ENCODE data around the gene SMOC2. TPM values are rescaled to one million over a fixed set of nuclear protein-coding genes. Genes with fewer than 3 reads are reported as not detected.

SMOC2 gene
- total and polyA plus RNA-seq, 3 experiments from 2014 or later: not detected

DNA sequence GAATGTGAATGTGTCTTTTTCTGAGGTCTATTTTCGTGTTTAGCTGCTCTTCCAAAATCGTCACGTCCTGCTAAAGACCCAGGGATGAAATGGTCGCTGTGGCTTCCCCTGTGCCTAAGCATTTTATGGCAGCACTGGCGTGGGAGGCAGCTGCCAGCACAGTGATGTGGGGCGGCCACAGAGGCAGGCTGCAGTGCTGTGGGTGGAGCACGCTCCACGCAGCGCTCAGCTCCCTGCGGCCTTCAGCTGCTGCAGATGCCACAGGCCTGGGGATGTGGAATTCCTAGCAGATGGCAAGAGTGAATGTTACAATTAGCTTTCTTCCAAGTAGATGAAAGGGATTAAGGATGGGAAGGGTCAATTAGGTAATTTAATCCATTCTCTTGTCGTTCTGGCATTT lies 242.6 kb downstream of the SMOC2 start:
- Histone ChIP-seq H3K36me3 (ENCODE audit: insufficient read depth, low read length) (no peaks in the 10 kb centered on the region), H3K27ac (ENCODE audit: low read depth, low read length) (no peak overlapping the region), H3K27me3 (ENCODE audit: insufficient read depth, low read length, poor library complexity, severe bottlenecking) (no peaks in the 10 kb centered on the region), H3K4me1 (ENCODE audit: insufficient read depth, low read length) (no peaks in the 10 kb centered on the region), H3K4me3 (ENCODE audit: low read length) (no peak overlapping the region), H3K9me3 (ENCODE audit: low read length) (no peaks in the 10 kb centered on the region)
- Mint-ChIP-seq H3K9me3 (no peaks in the 10 kb centered on the region), H3K36me3 (peaks cover 0 to 1% (median 0%) of the 10 kb centered on the region in 3 donors), H3K27me3 (peaks cover 4 to 9% of the 10 kb centered on the region in 2 donors), H3K4me1 (no peaks in the 10 kb centered on the region), H3K4me3 (no peak overlapping the region), H3K27ac (no peak overlapping the region)
- ChIA-PET CTCF (no interaction called here), POLR2A (no interaction called here)
- DNase-seq: no peak

- CTCF ChIA-PET: no interaction called here
- Mint-ChIP-seq H3K4me1 (no peaks in the 10 kb centered on the region), H3K36me3 (no peaks in the 10 kb centered on the region), H3K27me3 (peaks cover 4 to 6% of the 10 kb centered on the region in 2 donors), H3K4me3 (no peak overlapping the region), H3K27ac (no peak overlapping the region), H3K9me3 (no peaks in the 10 kb centered on the region)
- no peaks in the 10 kb centered on the region for H3K36me3 ChIP-seq (ENCODE audit: insufficient read depth, low read length)
- no peaks in the 10 kb centered on the region for H3K27me3 ChIP-seq (ENCODE audit: insufficient read depth, low read length, poor library complexity, severe bottlenecking)
- no peak for DNase-seq
- no peak overlapping the region for H3K4me3 ChIP-seq (ENCODE audit: low read length)
- no peak overlapping the region for H3K27ac ChIP-seq (ENCODE audit: low read depth, low read length)
- POLR2A ChIA-PET: no interaction called here
- no peaks in the 10 kb centered on the region for H3K4me1 ChIP-seq (ENCODE audit: insufficient read depth, low read length)
- H3K9me3 ChIP-seq (ENCODE audit: low read length): no peaks in the 10 kb centered on the region
Measured at GRCh38 chr6:168684471-168684870, 243.5 kb downstream of the SMOC2 start.

DNA sequence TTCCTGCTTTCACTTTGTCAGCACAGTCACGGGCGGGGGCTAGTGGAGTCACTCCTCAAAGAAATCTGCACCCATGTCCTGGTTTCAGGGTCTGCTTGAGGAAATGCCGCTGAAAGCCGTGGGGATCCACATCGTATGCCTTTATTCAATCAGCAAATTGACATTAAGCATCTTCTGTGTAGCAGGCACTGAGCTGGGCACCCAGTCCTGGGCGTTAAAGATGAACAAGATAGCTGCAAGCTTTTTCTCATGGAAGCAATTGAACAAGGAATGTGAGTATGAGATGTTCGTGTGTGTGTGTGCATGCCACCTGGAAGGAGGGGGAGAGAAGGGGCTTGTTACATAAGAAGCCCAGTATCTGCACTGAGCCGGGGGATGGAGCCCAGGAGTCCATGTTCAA lies 243.9 kb downstream of the SMOC2 start:
- Mint-ChIP-seq H3K4me1 (no peaks in the 10 kb centered on the region), H3K27ac (no peak overlapping the region), H3K9me3 (no peaks in the 10 kb centered on the region), H3K36me3 (no peaks in the 10 kb centered on the region), H3K4me3 (no peak overlapping the region), H3K27me3 (peaks cover 4 to 6% of the 10 kb centered on the region in 2 donors)
- DNase-seq: no peak
- Histone ChIP-seq H3K9me3 (ENCODE audit: low read length) (no peaks in the 10 kb centered on the region), H3K4me1 (ENCODE audit: insufficient read depth, low read length) (no peaks in the 10 kb centered on the region), H3K4me3 (ENCODE audit: low read length) (no peak overlapping the region), H3K27ac (ENCODE audit: low read depth, low read length) (no peak overlapping the region), H3K27me3 (ENCODE audit: insufficient read depth, low read length, poor library complexity, severe bottlenecking) (no peaks in the 10 kb centered on the region), H3K36me3 (ENCODE audit: insufficient read depth, low read length) (no peaks in the 10 kb centered on the region)
- ChIA-PET CTCF (no interaction called here), POLR2A (no interaction called here)

DNA sequence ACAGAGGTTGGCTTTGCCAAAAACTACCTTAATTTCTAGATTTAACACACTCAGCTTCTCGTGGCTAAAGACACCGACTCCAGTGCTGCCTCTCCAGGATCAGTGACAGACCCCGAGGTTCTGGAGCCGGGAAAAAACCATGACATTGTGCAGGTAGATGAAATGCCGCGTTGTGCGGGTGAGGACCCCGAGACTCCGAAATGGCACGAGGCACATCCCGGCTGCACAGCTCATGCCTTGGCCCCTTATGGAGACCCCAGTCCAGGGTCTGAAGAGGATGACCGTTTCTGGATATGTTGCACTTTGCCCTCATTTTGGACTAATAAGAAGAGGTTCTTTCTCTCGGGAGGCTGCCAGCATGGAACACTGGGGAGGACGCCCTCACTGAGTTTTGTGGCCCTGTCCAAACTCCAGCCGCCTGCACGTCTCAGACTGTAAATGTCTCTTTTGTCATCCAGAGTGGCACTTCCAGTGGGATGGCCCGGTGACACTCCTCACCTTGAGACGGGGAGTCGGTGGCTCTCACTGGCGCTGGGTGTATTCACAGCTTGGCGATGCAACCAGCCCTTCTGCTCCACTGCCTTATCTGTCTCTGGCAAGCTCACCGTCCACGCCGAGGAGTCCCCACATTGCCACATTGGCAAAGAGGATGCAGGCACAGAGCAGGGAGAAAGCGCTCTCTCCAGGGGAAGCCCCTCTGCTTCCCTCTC lies 245.2 kb downstream of the SMOC2 start:
- Mint-ChIP-seq H3K4me1 (no peaks in the 10 kb centered on the region), H3K27me3 (peaks cover 3 to 9% of the 10 kb centered on the region in 2 donors), H3K4me3 (no peak overlapping the region), H3K27ac (no peak overlapping the region), H3K9me3 (no peaks in the 10 kb centered on the region), H3K36me3 (no peaks in the 10 kb centered on the region)
- H3K36me3 ChIP-seq (ENCODE audit: insufficient read depth, low read length): no peaks in the 10 kb centered on the region
- H3K27me3 ChIP-seq (ENCODE audit: insufficient read depth, low read length, poor library complexity, severe bottlenecking): no peaks in the 10 kb centered on the region
- no peaks in the 10 kb centered on the region for H3K9me3 ChIP-seq (ENCODE audit: low read length)
- H3K4me1 ChIP-seq (ENCODE audit: insufficient read depth, low read length): no peaks in the 10 kb centered on the region
- H3K27ac ChIP-seq (ENCODE audit: low read depth, low read length): no peak overlapping the region
- POLR2A ChIA-PET: no interaction called here
- CTCF ChIA-PET: interaction anchor here (1.0 kb wide), 1 partner anchor 13 kb away, joined by 3 read pairs; no protein-coding TSS in a partner anchor
- DNase-seq: no peak
- no peak overlapping the region for H3K4me3 ChIP-seq (ENCODE audit: low read length)

DNA sequence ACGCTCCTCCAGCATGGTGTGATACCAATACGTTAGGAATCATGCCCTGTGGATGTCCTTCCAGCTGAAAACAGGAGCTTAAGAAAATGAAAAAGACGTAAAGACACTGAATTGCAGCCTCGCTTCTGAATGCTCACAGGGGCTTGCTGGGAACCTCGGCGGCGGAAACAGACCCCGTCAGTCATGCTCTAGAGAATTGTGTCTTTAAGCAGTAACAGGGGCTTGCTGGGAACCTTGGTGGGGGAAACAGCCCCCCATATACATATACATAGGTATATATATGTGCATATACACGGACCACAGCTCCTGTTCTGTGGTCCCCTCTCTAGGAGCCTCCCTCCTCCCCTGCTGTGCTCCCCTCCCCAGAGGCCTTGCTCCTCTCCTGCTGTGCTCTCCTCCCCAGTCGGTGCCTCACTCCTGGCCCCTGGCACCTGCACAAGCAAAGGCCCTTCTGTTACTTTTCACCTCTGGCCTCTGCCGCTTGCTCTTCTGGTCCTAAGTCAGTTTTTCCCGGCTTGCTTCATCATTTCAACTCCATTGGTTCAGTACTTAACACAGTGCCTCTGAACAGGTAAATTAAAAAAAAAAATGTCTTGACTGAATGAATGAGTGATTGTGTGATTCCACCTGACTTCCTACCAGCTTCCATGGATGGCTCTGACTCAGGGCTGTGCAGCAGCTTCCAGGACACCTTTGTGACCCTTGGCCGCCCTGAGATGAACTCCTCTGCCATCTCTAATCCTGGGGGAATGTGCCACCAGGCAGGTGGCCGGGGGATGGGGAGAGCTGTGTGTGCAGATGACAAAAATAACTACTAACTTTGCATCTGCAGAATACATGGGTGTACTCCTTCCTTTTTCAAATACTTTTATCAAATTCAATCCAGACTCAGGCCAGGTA lies 246.1 kb downstream of the SMOC2 start:
- H3K4me1 Mint-ChIP-seq: no peaks in the 10 kb centered on the region
- no peaks in the 10 kb centered on the region for H3K9me3 Mint-ChIP-seq
- H3K27ac Mint-ChIP-seq: peak overlapping the region in 2 of 8 donors; percentile 9 to 51
- Histone ChIP-seq H3K27me3 (ENCODE audit: insufficient read depth, low read length, poor library complexity, severe bottlenecking) (no peaks in the 10 kb centered on the region), H3K36me3 (ENCODE audit: insufficient read depth, low read length) (no peaks in the 10 kb centered on the region), H3K4me1 (ENCODE audit: insufficient read depth, low read length) (no peaks in the 10 kb centered on the region), H3K27ac (ENCODE audit: low read depth, low read length) (no peak overlapping the region), H3K9me3 (ENCODE audit: low read length) (no peaks in the 10 kb centered on the region), H3K4me3 (ENCODE audit: low read length) (no peak overlapping the region)
- H3K4me3 Mint-ChIP-seq: peak overlapping the region in 1 of 7 donors; percentile 65
- ChIA-PET CTCF (interaction anchor here (1.0 kb wide), 1 partner anchor 12 kb away, joined by 3 read pairs; no protein-coding TSS in a partner anchor), POLR2A (no interaction called here)
- H3K36me3 Mint-ChIP-seq: no peaks in the 10 kb centered on the region
- no peak for DNase-seq
- H3K27me3 Mint-ChIP-seq: peaks cover 3 to 10% of the 10 kb centered on the region in 2 donors

DNA sequence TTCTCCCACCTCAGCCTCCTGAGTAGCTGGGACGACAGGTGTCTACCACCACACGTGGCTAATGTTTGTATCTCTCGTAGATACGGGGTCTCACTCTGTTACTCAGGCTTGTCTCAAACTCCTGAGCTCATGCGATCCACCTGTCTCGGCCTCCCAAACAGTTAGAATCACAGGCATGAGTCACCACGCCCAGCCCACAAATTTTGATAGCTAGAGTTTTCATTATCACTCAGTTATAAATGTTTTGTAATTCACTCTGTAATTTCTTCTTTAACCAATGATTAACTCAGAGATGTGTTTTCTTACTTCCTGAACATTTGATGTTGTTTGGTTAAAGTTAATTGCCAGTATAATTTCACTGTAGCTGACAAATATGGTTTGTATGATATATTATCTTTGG lies 249.3 kb downstream of the SMOC2 start:
- no peaks in the 10 kb centered on the region for H3K36me3 ChIP-seq (ENCODE audit: insufficient read depth, low read length)
- POLR2A ChIA-PET: no interaction called here
- no peaks in the 10 kb centered on the region for H3K27me3 ChIP-seq (ENCODE audit: insufficient read depth, low read length, poor library complexity, severe bottlenecking)
- no peak overlapping the region for H3K4me3 ChIP-seq (ENCODE audit: low read length)
- no peak overlapping the region for H3K27ac ChIP-seq (ENCODE audit: low read depth, low read length)
- CTCF ChIA-PET: no interaction called here
- no peak for DNase-seq
- no peaks in the 10 kb centered on the region for H3K4me1 ChIP-seq (ENCODE audit: insufficient read depth, low read length)
- Mint-ChIP-seq H3K27me3 (peaks cover 5 to 11% of the 10 kb centered on the region in 2 donors), H3K27ac (no peak overlapping the region), H3K4me3 (no peak overlapping the region), H3K9me3 (no peaks in the 10 kb centered on the region), H3K36me3 (no peaks in the 10 kb centered on the region), H3K4me1 (no peaks in the 10 kb centered on the region)
- no peaks in the 10 kb centered on the region for H3K9me3 ChIP-seq (ENCODE audit: low read length)

- Mint-ChIP-seq H3K27ac (no peak overlapping the region), H3K9me3 (peaks cover 0 to 5% (median 0%) of the 10 kb centered on the region in 5 donors), H3K36me3 (no peaks in the 10 kb centered on the region), H3K4me3 (no peak overlapping the region), H3K4me1 (no peaks in the 10 kb centered on the region), H3K27me3 (peaks cover 5 to 10% of the 10 kb centered on the region in 2 donors)
- Histone ChIP-seq H3K27me3 (ENCODE audit: insufficient read depth, low read length, poor library complexity, severe bottlenecking) (no peaks in the 10 kb centered on the region), H3K4me3 (ENCODE audit: low read length) (no peak overlapping the region), H3K27ac (ENCODE audit: low read depth, low read length) (no peak overlapping the region), H3K4me1 (ENCODE audit: insufficient read depth, low read length) (no peaks in the 10 kb centered on the region), H3K36me3 (ENCODE audit: insufficient read depth, low read length) (no peaks in the 10 kb centered on the region), H3K9me3 (ENCODE audit: low read length) (no peaks in the 10 kb centered on the region)
- DNase-seq: no peak
- ChIA-PET POLR2A (no interaction called here), CTCF (no interaction called here)
Measured at GRCh38 chr6:168691774-168692173, 250.8 kb downstream of the SMOC2 start.

DNA sequence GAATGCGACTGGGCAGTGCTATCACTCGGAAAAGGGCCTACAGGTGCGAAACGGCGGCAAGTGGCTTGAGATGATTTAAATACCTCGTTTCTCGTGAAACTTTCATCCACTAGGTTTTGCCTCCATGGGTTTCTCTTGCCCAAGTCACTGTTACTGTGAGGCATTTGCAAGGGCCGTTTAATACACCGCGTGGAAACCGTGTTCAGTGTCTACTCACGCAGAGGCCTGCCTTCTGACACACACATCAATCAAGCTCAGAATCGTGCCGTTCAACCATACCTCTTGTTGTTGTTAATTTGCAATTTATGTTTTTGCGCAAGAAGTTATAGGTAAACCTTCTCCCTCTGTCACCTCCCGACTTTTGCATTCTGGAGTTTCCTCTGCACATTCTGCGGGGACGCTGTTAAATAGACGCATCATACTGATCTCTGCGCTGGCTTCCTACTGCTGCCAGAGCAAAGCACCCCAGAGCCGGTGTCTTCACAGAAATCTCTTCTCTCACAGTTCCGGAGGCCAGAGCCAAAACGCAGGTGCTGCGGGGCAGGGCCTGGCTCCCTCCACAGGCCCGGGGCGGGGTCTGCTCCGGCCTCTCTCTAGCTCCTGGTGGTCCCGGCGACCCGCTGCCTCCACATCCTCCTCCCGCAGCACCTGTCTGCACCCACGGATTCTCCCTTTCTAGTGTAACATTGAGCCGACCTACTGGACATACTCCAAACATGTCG lies 251.4 kb downstream of the SMOC2 start:
- no peak for DNase-seq
- ChIA-PET CTCF (no interaction called here), POLR2A (no interaction called here)
- no peak overlapping the region for H3K4me3 Mint-ChIP-seq
- H3K9me3 Mint-ChIP-seq: peaks cover 0 to 8% (median 0%) of the 10 kb centered on the region in 5 donors
- Histone ChIP-seq H3K36me3 (ENCODE audit: insufficient read depth, low read length) (no peaks in the 10 kb centered on the region), H3K27ac (ENCODE audit: low read depth, low read length) (no peak overlapping the region), H3K4me3 (ENCODE audit: low read length) (no peak overlapping the region), H3K9me3 (ENCODE audit: low read length) (no peaks in the 10 kb centered on the region), H3K27me3 (ENCODE audit: insufficient read depth, low read length, poor library complexity, severe bottlenecking) (no peaks in the 10 kb centered on the region), H3K4me1 (ENCODE audit: insufficient read depth, low read length) (no peaks in the 10 kb centered on the region)
- H3K27ac Mint-ChIP-seq: no peak overlapping the region
- H3K4me1 Mint-ChIP-seq: no peaks in the 10 kb centered on the region
- peaks cover 3 to 10% of the 10 kb centered on the region in 2 donors for H3K27me3 Mint-ChIP-seq
- no peaks in the 10 kb centered on the region for H3K36me3 Mint-ChIP-seq
